GM12878 (cell line): ENCODE measurements around the gene STK17A. TPM values are rescaled to one million over a fixed set of nuclear protein-coding genes. Genes with fewer than 3 reads are reported as not detected.

Source experiments
- HDAC2 ChIP-seq: fragments of 200-600 bp; sonication (generic); IDR thresholded peaks from 2 replicates; pipeline ENCODE4 v1.6.1; 2017
- JUNB ChIP-seq: IDR thresholded peaks from 2 replicates; pipeline ENCODE4 v1.6.1; 2016; ENCODE audit warnings: antibody characterized with exemption, mild to moderate bottlenecking
- NBN ChIP-seq: fragments of 450-650 bp; IDR thresholded peaks from 2 replicates; pipeline ENCODE4 v1.6.1; 2016
- NRF1 ChIP-seq: conservative IDR thresholded peaks from 2 replicates; pipeline ENCODE4 v1.6.1; 2011; ENCODE audit warnings: mild to moderate bottlenecking, low read depth, low read length, improper control_type of control experiment
- REST ChIP-seq: IDR thresholded peaks from 2 replicates; pipeline ENCODE4 v1.6.1; 2012; ENCODE audit warnings: mild to moderate bottlenecking, low read depth, low read length
- polyA plus RNA-seq, 11 experiments: library from polyadenylated mRNA; depleted of rRNA in 4 of 11; unstranded in 6 of 11; stranded (reverse) in 5 of 11; fragments of >200 nt; fragmentation: Nextera tagmentation in 4 of 11; fragmentation: Illumina TruSeq in 1 of 11; extraction: Ambion mirVana in 4 of 11; extraction: Trizol in 1 of 11; gene quantifications; 1 replicate in 1 of 11; 2 replicates in 10 of 11; pipeline versions ENCODE4 v1.2.1 to v1.2.3, GENCODE V29; 2011 to 2016; ENCODE audit warnings: inconsistent platforms in 2 of 11, missing spikeins in 2 of 11, low read depth in 1 of 11
- total RNA-seq, 4 experiments: library from RNA; depleted of rRNA in 3 of 4; stranded (reverse); fragments of >200 nt in 3 of 4; fragmentation: Illumina TruSeq in 1 of 4; extraction: Trizol in 1 of 4; gene quantifications; 2 replicates each; pipeline versions ENCODE4 v1.2.1 to v1.2.3, GENCODE V29; 2013 to 2021
- TF ChIP-seq, protein P1 (sequence below): fragments of 450-650 bp; IDR thresholded peaks from 2 replicates; pipeline ENCODE4 v1.6.1; 2016; ENCODE audit warnings: mild to moderate bottlenecking, moderate library complexity, borderline replicate concordance
- TF ChIP-seq, protein P2 (sequence below): IDR thresholded peaks from 2 replicates; pipeline ENCODE4 v1.6.1; 2011; ENCODE audit warnings: borderline replicate concordance, low read depth, mild to moderate bottlenecking, moderate library complexity, low read length; ENCODE audit not compliant: insufficient read depth, poor library complexity, severe bottlenecking

The STK17A gene
- total and polyA plus RNA-seq, 10 of the 15 experiments (the other 5 are each of a cell fraction or from before 2014, with no cell fraction given): 18.5 to 91.6 (median 70.8) TPM

DNA sequence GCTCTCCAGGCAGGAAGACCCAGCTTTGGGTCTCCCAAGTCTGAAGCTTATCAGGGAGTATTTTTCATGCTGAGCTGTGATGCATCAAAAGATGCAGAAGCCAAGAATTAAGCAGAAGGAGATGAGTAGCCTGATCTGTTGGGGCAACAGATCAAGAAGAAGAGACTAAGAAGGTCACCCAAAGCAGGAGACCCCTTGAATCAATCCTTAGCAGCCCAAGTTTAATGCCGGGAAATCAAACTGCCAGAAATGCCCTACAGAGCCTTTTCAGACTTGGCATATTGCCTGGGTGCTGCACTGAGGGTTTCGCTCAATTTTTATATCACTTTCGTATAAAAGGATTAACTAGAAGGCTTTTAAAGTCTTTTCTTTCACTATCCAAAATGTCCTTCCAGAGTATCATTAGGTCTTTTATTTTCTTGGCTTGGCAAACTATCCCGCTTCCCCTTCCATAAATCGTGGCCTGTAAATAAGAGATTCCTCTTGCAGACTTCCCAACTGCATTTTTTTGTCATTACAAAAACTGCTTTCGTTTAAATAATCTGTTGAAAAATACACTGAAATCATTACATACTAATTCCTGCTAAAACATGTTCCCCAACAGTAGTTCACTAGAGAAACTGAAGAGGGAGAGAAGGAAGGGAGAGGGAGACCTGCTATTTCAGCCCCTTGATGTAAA, 49.0 kb upstream of the STK17A start (continued):
- TF ChIP-seq, protein P1, sequence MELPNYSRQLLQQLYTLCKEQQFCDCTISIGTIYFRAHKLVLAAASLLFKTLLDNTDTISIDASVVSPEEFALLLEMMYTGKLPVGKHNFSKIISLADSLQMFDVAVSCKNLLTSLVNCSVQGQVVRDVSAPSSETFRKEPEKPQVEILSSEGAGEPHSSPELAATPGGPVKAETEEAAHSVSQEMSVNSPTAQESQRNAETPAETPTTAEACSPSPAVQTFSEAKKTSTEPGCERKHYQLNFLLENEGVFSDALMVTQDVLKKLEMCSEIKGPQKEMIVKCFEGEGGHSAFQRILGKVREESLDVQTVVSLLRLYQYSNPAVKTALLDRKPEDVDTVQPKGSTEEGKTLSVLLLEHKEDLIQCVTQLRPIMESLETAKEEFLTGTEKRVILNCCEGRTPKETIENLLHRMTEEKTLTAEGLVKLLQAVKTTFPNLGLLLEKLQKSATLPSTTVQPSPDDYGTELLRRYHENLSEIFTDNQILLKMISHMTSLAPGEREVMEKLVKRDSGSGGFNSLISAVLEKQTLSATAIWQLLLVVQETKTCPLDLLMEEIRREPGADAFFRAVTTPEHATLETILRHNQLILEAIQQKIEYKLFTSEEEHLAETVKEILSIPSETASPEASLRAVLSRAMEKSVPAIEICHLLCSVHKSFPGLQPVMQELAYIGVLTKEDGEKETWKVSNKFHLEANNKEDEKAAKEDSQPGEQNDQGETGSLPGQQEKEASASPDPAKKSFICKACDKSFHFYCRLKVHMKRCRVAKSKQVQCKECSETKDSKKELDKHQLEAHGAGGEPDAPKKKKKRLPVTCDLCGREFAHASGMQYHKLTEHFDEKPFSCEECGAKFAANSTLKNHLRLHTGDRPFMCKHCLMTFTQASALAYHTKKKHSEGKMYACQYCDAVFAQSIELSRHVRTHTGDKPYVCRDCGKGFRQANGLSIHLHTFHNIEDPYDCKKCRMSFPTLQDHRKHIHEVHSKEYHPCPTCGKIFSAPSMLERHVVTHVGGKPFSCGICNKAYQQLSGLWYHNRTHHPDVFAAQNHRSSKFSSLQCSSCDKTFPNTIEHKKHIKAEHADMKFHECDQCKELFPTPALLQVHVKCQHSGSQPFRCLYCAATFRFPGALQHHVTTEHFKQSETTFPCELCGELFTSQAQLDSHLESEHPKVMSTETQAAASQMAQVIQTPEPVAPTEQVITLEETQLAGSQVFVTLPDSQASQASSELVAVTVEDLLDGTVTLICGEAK: no peak
- no peak for TF ChIP-seq REST
- no peak for TF ChIP-seq NRF1
- TF ChIP-seq, protein P2, sequence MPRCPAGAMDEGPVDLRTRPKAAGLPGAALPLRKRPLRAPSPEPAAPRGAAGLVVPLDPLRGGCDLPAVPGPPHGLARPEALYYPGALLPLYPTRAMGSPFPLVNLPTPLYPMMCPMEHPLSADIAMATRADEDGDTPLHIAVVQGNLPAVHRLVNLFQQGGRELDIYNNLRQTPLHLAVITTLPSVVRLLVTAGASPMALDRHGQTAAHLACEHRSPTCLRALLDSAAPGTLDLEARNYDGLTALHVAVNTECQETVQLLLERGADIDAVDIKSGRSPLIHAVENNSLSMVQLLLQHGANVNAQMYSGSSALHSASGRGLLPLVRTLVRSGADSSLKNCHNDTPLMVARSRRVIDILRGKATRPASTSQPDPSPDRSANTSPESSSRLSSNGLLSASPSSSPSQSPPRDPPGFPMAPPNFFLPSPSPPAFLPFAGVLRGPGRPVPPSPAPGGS: no peak
- no peak for TF ChIP-seq JUNB
- TF ChIP-seq HDAC2: no peak
- TF ChIP-seq NBN: no peak
